AG09319 (cell line): ENCODE data around the gene S100A10.

Source experiments
- DNase-seq: peaks from one replicate; pipeline ENCODE4 v3.0.0-alpha.2; 2010; ENCODE audit warnings: low read depth; ENCODE audit errors: extremely low read depth
- TF ChIP-seq, protein P1 (sequence below): IDR thresholded peaks from 2 replicates; pipeline ENCODE4 v1.5.1; 2011; ENCODE audit warnings: low read depth, mild to moderate bottlenecking, inconsistent platforms, low read length, moderate library complexity

Gene S100A10

GRCh38 chr1:151993734-151994496, at the start of gene S100A10:
TSS of gene S100A10 (minus strand) at chr1:151993859. CDS start at chr1:151986230, 7,629 bp downstream.
- peak; percentile 70 for DNase-seq
- TF ChIP-seq, protein P1, sequence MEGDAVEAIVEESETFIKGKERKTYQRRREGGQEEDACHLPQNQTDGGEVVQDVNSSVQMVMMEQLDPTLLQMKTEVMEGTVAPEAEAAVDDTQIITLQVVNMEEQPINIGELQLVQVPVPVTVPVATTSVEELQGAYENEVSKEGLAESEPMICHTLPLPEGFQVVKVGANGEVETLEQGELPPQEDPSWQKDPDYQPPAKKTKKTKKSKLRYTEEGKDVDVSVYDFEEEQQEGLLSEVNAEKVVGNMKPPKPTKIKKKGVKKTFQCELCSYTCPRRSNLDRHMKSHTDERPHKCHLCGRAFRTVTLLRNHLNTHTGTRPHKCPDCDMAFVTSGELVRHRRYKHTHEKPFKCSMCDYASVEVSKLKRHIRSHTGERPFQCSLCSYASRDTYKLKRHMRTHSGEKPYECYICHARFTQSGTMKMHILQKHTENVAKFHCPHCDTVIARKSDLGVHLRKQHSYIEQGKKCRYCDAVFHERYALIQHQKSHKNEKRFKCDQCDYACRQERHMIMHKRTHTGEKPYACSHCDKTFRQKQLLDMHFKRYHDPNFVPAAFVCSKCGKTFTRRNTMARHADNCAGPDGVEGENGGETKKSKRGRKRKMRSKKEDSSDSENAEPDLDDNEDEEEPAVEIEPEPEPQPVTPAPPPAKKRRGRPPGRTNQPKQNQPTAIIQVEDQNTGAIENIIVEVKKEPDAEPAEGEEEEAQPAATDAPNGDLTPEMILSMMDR, result no peak

DNA sequence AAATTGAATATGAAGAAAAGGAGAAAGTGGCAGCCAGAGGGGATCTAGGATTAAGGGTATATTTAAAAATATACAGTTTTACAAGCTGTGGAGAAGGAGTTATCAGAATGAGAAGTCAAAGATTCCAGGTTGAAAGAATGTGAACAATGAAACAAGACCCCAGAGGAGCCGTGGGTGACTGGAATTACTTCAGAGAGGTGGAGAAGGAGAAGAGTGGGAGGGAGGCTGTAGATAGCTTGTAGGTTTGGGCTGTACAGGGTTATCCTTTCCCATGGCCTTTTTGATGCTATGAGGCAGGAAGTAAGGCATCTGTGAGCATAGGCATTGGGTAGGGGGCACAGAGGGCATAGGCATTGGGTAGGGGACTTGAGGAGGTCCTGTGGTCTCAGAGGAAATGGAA, 48.4 kb upstream of the S100A10 start:
- no peak for DNase-seq
- TF ChIP-seq, protein P1, result no peak

DNA sequence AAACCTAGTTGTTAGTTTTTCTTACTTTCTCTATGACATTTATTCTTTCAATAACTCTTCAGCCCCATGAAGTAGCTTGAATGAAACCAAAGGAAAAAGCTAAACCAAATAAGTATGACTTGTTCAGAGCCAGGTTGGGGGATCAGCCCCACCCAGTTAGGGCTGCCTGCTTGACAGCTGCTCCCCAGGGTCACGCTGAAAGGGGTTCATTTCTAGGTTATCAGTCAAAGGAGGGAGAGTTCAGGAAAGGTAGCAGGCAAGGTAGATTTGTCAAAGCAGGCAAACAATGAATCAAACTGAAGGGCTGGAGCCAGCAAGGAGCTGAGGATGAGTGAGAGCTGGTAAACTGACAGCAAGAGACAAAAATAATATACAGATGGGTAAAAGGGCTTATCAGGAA, 46.2 kb upstream of the S100A10 start:
- TF ChIP-seq, protein P1, result no peak
- no peak for DNase-seq

DNA sequence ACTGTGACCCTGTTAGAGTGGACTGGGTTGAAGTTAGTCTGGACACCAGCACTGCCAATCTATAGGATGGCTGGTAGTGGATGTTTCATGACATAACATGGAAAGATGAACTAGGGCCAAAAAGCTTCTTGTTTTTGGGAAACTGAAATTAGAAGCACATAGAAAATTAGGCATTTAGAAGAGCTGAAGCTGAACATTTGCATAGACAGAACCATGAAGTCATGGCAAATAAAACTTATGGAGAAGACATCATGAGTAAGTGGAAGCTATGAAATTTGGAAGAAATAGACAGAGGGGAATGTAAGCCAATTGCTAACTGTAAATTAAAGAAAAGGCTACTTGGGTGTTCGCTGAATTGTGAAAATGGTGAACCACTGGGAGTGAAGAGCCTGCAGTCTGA, 45.8 kb upstream of the S100A10 start:
- TF ChIP-seq, protein P1, result no peak

DNA sequence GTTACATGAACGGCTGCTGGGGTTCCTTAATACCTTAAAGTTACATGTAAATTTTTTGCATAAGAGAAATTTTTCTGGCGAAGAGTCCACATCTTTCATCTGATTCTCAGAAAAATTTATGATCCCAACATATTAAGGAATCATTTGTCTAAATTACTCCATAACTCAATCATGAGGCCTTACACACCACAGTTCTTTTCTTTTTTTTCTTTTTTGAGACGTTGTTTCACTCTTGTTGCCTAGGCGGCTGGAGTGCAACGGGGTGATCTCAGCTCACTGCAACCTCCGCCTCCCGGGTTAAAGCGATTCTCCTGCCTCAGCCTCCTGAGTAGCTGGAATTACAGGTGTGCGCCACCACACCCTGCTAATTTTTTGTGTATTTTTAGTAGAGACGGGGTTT, 45.2 kb upstream of the S100A10 start:
- no peak for DNase-seq
- TF ChIP-seq, protein P1, result no peak

More for the DNA sequence above, 45.8 kb upstream of the S100A10 start:
- no peak for DNase-seq

- TF ChIP-seq, protein P1, result no peak
- peak; percentile 70 for DNase-seq
These were observed 42.9 kb upstream of the S100A10 start, which contains the start of gene S100A11 for GRCh38 chr1:152036267-152037216. TSS of gene S100A11 (minus strand) at chr1:152037004. CDS start at chr1:152036915, 89 bp downstream.
